ENCODE data around the gene GSTP1.
"Not testable (repeated sequence)": the region's sequence is repeated elsewhere in the genome, so short reads cannot be mapped to it uniquely, and the experiment has no call there.

DNA sequence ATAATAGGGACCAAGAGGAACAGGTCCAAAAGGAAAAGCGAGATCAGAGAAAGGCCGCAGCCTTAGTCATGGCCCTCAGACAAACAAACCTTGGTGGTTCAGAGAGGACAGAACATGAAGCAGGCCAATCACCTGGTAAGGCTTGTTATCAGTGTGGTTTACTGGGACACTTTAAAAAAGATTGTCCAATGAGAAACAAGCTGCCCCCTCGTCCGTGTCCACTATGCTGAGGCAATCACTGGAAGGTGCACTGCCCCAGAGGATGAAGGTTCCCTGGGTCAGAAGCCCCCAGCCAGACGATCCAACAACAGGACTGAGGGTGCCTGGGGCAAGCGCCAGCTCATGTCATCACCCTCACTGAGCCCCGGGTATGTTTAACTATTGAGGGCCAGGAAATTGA, 39.3 kb downstream of the GSTP1 start:
- TF ChIP-seq, protein P1, sequence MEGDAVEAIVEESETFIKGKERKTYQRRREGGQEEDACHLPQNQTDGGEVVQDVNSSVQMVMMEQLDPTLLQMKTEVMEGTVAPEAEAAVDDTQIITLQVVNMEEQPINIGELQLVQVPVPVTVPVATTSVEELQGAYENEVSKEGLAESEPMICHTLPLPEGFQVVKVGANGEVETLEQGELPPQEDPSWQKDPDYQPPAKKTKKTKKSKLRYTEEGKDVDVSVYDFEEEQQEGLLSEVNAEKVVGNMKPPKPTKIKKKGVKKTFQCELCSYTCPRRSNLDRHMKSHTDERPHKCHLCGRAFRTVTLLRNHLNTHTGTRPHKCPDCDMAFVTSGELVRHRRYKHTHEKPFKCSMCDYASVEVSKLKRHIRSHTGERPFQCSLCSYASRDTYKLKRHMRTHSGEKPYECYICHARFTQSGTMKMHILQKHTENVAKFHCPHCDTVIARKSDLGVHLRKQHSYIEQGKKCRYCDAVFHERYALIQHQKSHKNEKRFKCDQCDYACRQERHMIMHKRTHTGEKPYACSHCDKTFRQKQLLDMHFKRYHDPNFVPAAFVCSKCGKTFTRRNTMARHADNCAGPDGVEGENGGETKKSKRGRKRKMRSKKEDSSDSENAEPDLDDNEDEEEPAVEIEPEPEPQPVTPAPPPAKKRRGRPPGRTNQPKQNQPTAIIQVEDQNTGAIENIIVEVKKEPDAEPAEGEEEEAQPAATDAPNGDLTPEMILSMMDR (conservative IDR thresholded peaks at IDR 0.05; ENCODE audit: low read length) = not testable (repeated sequence)
- TF ChIP-seq EZH2phosphoT487 (IDR thresholded peaks at IDR 0.05; ENCODE audit: borderline replicate concordance, low read depth, low read length) = not testable (repeated sequence)

Data from OCI-LY7 (cell line).